ENCODE data around the gene TXNDC11.

Gene TXNDC11

DNA sequence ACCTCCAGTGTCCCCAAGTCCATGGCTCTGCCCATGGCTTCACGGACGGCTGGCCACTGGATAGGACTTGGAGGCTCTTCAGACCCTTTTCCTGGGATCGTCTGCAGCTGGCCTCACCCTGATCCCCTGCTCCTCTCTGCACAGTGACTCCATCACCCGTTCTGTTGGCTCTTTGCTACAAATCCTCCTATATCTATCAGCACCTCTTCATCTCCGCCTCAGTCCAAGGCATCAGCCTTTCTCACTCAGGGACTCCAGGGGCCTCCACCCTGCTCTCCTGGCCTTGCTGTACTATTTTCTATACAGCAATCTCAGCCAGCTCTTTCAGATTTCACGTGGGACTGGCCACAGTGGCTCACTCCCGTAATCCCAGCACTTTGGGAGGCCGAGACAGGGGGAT is 85.1 kb downstream of the TXNDC11 start:
- H3K4me3 ChIP-seq (ENCODE audit: low read length): no peak overlapping the region
- DNase-seq (ENCODE audit: low read depth): no peak
- TF ChIP-seq, protein P1, sequence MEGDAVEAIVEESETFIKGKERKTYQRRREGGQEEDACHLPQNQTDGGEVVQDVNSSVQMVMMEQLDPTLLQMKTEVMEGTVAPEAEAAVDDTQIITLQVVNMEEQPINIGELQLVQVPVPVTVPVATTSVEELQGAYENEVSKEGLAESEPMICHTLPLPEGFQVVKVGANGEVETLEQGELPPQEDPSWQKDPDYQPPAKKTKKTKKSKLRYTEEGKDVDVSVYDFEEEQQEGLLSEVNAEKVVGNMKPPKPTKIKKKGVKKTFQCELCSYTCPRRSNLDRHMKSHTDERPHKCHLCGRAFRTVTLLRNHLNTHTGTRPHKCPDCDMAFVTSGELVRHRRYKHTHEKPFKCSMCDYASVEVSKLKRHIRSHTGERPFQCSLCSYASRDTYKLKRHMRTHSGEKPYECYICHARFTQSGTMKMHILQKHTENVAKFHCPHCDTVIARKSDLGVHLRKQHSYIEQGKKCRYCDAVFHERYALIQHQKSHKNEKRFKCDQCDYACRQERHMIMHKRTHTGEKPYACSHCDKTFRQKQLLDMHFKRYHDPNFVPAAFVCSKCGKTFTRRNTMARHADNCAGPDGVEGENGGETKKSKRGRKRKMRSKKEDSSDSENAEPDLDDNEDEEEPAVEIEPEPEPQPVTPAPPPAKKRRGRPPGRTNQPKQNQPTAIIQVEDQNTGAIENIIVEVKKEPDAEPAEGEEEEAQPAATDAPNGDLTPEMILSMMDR (IDR thresholded peaks at IDR 0.05; ENCODE audit: insufficient read depth, low read depth, low read length, missing control alignments): no peak

DNA sequence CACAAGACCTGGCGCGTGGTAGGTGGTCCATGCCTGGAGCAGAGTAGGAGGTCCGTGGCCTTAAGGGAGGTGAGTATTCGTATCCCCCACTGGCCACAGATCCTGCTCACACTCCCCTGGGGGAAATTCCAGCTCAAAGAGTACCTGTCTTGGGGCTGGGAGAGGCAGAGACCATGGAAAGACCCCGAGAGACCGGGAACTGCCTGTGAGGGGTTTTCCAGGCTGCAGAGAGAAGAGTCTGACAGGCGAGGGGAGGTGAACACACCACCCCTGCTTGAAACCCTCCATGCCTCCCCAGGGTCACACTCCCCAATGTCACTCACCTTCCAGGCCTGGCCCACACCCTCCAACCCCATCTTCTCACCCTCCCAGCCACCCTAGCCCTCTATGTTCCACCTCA is 87.0 kb downstream of the TXNDC11 start:
- TF ChIP-seq, protein P1 (IDR thresholded peaks at IDR 0.05; ENCODE audit: insufficient read depth, low read depth, low read length, missing control alignments): no peak
- no peak overlapping the region for H3K4me3 ChIP-seq (ENCODE audit: low read length)
- DNase-seq (ENCODE audit: low read depth): no peak

DNA sequence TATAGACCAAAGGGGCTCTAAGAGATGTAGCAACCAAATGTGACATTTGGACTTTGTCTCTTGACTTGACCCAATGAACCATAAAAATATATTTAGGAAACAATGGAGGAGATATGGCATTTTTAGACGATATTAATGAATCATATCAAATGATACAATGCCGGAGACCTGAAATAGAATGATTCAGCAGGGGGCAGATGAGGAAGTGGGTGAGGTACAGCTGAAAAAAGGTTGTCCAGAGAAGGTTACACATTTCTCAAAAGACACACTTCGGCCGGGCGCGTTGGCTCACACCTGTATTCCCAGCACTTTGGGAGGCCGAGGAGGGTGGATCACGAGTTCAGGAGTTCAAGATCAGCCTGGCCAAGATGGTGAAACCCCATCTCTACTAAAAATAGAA is 90.9 kb downstream of the TXNDC11 start:
- no peak overlapping the region for H3K4me3 ChIP-seq (ENCODE audit: low read length)
- peak; percentile 76 for DNase-seq (ENCODE audit: low read depth)
- TF ChIP-seq, protein P1 (IDR thresholded peaks at IDR 0.05; ENCODE audit: insufficient read depth, low read depth, low read length, missing control alignments): no peak

DNA sequence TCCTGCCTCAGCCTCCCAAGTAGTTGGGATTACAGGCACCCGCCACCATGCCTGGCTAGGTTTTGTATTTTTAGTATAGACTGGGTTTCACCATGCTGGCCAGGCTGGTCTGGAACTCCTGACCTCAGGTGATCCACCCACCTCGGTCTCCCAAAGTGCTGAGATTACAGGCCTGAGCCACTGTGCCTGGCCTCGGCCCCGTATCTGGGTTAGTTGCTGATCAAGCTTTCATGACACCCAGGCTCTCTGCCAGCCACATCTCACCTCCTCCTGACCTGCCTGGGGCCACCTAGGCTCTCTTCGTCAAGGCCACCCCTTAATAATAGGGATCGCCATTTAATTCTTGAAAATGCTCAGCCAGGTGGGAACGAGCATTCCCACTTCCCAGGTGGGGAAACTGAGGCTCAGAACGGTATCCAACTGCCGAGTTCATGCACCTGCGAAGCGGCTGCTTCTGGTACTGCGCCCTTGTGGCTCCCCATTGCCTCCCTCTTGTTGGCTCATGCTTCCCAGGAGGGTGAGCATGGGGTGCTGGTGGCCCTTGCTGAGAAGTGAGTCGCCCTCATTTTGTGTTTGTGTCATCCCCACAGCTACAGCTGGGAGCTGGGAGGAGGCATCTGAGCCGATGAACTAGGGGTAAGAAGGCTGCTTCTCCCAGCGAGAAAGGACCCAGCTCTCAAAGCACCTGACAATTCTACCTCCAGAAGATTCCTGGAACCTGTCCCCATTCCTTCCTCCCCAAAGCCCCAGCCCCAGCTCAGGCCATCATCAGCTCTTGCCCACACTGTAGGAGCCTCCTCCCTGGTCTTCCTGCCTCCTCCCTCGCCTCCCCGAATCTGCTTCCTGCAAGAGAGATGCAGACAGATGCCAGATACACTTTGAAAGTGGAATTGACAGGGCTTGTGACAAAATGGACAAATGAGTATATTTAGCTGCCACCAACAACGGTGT is 91.7 kb downstream of the TXNDC11 start:
- TF ChIP-seq, protein P1 (IDR thresholded peaks at IDR 0.05; ENCODE audit: insufficient read depth, low read depth, low read length, missing control alignments): no peak
- no peak overlapping the region for H3K4me3 ChIP-seq (ENCODE audit: low read length)
- no peak for DNase-seq (ENCODE audit: low read depth)

DNA sequence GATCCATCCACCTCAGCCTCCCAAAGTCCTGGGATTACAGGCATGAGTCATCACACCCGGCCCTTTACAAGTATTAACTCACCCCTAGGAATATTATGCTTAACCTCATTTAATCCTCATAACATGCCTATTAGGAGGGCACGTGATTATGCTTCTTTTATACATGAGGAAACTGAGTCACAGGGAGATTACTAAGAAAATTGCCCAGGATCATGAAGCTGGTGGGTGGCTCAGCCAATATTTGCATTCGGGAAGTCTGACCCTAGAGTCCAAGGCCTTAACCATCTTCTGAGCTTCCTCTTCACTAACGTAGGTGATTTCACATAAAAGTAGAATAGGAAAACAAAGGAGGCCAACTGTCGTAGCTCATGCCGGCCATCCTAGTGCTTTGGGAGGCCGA is 93.4 kb downstream of the TXNDC11 start:
- TF ChIP-seq, protein P1 (IDR thresholded peaks at IDR 0.05; ENCODE audit: insufficient read depth, low read depth, low read length, missing control alignments): no peak
- H3K4me3 ChIP-seq (ENCODE audit: low read length): no peak overlapping the region
- no peak for DNase-seq (ENCODE audit: low read depth)

DNA sequence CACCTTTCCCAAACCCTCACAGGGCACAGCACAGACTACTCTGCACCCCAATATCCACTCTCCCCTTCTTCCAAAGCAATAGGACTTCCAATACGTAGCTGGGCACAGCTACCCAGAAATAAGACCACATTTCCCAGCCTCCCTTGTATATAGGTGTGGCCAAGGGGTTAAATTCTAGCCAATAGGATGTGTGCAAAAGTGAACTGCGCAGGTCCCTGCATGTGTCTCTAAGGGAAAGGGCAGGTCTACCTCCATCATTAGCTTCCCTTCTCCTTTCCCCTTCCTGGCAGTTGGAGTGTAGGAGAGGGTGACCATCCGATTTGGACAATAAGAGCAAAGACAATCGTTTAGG is 99.9 kb downstream of the TXNDC11 start:
- DNase-seq (ENCODE audit: low read depth): no peak
- TF ChIP-seq, protein P1 (IDR thresholded peaks at IDR 0.05; ENCODE audit: insufficient read depth, low read depth, low read length, missing control alignments): no peak
- H3K4me3 ChIP-seq (ENCODE audit: low read length): no peak overlapping the region
